Prostate gland (tissue), 2 donors: ENCODE measurements around the gene OR7G3. TPM values are rescaled to one million over a fixed set of nuclear protein-coding genes. Genes with fewer than 3 reads are reported as not detected.

Experiments
- DNase-seq: peaks from one replicate; pipeline ENCODE4 v3.0.0-alpha.2; 2019; ENCODE audit warnings: low spot score
- H3K27ac ChIP-seq, 2 donors: fragments of 200-600 bp; sonication (generic); 2 replicates each; pipeline ENCODE4 v1.5.1; 2017 to 2019
- H3K27me3 ChIP-seq: fragments of 200-600 bp; sonication (generic); replicated peaks from 2 replicates; pipeline ENCODE4 v1.5.1; 2019; ENCODE audit not compliant: insufficient read depth
- H3K36me3 ChIP-seq, 2 donors: fragments of 200-600 bp; sonication (generic); 1 replicate in 1 of 2; 2 replicates in 1 of 2; pipeline versions ENCODE4 v1.5.1 to v1.8.1; 2017 to 2019
- H3K4me1 ChIP-seq: fragments of 200-600 bp; sonication (generic); replicated peaks from 2 replicates; pipeline ENCODE4 v1.5.1; 2019
- H3K4me3 ChIP-seq, 2 donors: fragments of 200-600 bp; sonication (generic); 2 replicates each; pipeline ENCODE4 v1.5.1; 2017 to 2019
- H3K9me3 ChIP-seq: fragments of 200-600 bp; sonication (generic); 2 replicates; pipeline ENCODE4 v1.5.1; 2017
- CTCF ChIP-seq, 4 experiments: fragments of 200-600 bp in 2 of 4; fragments of 450-650 bp in 2 of 4; sonication (generic) in 2 of 4; IDR thresholded peaks; 1 replicate in 3 of 4; 2 replicates in 1 of 4; pipeline ENCODE4 v1.5.1; 2016 to 2019; ENCODE audit warnings: antibody characterized with exemption in 4 of 4, mild to moderate bottlenecking in 2 of 4, moderate library complexity in 2 of 4
- POLR2A ChIP-seq: fragments of 450-650 bp; IDR thresholded peaks from one replicate; pipeline ENCODE4 v1.6.1; 2016; ENCODE audit warnings: antibody characterized with exemption, mild to moderate bottlenecking
- POLR2AphosphoS5 ChIP-seq: sonication (generic); formaldehyde crosslinking; IDR thresholded peaks from one replicate; pipeline ENCODE4 v1.6.1; 2017; ENCODE audit warnings: antibody characterized with exemption
- WGBS: methylation state at CpG from one replicate; pipeline ENCODE4 v1.1.5; 2018; 5-methylcytosine and 5-hydroxymethylcytosine counted together
- intact Hi-C: fragments of 100-400 bp; cut with DNase I; formaldehyde crosslinking; loops from one replicate; pipeline ENCODE4 v1.14.2; 2022
- total RNA-seq, 2 donors: library from RNA; depleted of rRNA; stranded (reverse); fragments of >200 nt; gene quantifications; one replicate each; pipeline ENCODE4 v1.1.0, GENCODE V29; 2016

Gene OR7G3
- total RNA-seq, 2 donors from 2014 or later = not detected

GRCh38 chr19:9144920-9145319, 18.2 kb upstream of the OR7G3 start:
- Histone ChIP-seq H3K36me3 (no peaks in the 10 kb centered on the region), H3K27me3 (no peaks in the 10 kb centered on the region), H3K4me1 (no peaks in the 10 kb centered on the region), H3K9me3 (no peaks in the 10 kb centered on the region), H3K4me3 (no peak overlapping the region), H3K27ac (no peak overlapping the region)
- DNase-seq = no peak
- intact Hi-C loops = loop anchor here (10.0 kb wide), 1 partner anchor 650 kb away; no protein-coding TSS in a partner anchor
- WGBS = 100% methylated on average over 5 of the region's 5 CpGs
- TF ChIP-seq POLR2A = no peak
- TF ChIP-seq CTCF (IDR thresholded peaks at IDR 0.05) = no peak
- no peak for TF ChIP-seq POLR2AphosphoS5

DNA sequence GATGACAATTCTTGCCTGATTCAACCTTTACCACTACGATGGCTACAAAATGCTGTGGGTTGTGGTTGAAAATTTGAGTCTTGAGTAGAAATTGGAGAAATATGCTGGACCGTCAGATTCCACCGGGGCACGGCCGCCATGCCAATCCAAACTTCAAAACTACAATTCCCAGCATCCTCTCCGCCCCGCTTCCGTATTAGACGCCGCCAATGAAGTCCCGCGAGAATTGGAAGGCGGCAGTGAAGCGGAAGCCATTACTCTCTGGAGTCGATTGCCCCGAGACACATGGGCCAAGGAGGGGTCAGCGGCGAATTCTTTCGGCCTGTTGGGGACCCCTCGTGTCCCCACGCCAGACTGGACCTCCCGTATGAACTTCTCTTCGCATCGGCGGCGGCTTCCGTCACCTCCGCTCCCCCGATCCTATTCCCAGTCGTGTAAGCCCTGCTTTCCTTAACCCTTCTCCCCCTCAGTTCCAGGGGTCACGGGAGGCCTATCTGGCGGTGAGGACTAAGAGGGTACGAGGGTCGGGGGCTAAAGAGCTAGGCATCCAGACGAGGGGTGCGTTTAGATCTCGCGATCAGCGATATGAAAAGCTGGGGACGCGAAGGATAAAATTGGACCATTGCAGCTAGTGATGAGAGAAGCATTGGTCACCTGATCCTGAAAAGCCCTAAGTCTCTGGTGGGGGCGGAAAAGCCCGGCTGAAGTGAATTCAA, 13.6 kb upstream of the OR7G3 start, which contains the start of gene ZNF317:
Gene ZNF317, plus strand, starts transcription at position 239 of the 716 bp plus-strand sequence. CDS start 15,620 bp downstream, outside the sequence.
- Histone ChIP-seq H3K4me3 (peak within 1 kb of the TSS; percentile 57 to 66), H3K9me3 (no peaks in the 10 kb centered on the region), H3K4me1 (no peaks in the 10 kb centered on the region), H3K36me3 (no peaks in the 10 kb centered on the region), H3K27ac (peak within 1 kb of the TSS; percentile 71 to 84), H3K27me3 (no peaks in the 10 kb centered on the region)
- peak; percentile 92 for DNase-seq
- WGBS = 1% methylated on average over 43 of the region's 43 CpGs
- intact Hi-C loops = loop anchor here (10.0 kb wide), 1 partner anchor 654 kb away; no protein-coding TSS in a partner anchor
- TF ChIP-seq CTCF (IDR thresholded peaks at IDR 0.05) (no peak), POLR2AphosphoS5 (peak; percentile 93), POLR2A (peak; percentile 56)

GRCh38 chr19:9139609-9140158, 12.9 kb upstream of the OR7G3 start:
- Histone ChIP-seq H3K9me3 (no peaks in the 10 kb centered on the region), H3K4me3 (peak overlapping the region; percentile 57 to 66), H3K4me1 (no peaks in the 10 kb centered on the region), H3K27me3 (no peaks in the 10 kb centered on the region), H3K36me3 (no peaks in the 10 kb centered on the region), H3K27ac (peak overlapping the region; percentile 71 to 84)
- WGBS = 29% methylated on average over 8 of the region's 8 CpGs
- intact Hi-C loops = loop anchor here (10.0 kb wide), 1 partner anchor 655 kb away; no protein-coding TSS in a partner anchor
- no peak for DNase-seq
- TF ChIP-seq CTCF (IDR thresholded peaks at IDR 0.05) (no peak), POLR2A (no peak), POLR2AphosphoS5 (no peak)

DNA sequence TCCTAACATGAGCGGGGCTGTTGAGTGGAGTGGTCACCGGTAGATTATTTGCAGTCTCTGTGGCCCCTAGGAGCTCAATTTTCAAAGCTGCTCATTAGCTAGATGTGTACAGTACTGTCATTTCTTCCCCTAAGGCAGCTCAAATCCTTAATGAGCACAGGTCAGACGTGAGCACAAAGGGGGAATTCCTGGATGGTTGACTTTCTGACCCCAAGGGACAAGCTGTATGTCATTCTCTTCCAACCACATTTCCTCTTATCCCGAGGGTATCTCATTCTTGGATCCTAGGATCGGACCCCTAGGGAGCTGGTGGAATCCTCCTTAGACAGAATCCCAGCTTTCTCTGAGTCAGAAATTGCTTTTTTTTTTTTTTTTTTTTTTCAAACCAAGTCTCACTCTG, 5.7 kb upstream of the OR7G3 start:
- TF ChIP-seq POLR2A (no peak), POLR2AphosphoS5 (no peak)
- H3K36me3 ChIP-seq = no peaks in the 10 kb centered on the region
- no peak overlapping the region for H3K4me3 ChIP-seq
- H3K4me1 ChIP-seq = no peaks in the 10 kb centered on the region
- intact Hi-C loops = no loop called here
- H3K9me3 ChIP-seq = no peaks in the 10 kb centered on the region
- no peak overlapping the region for H3K27ac ChIP-seq
- DNase-seq = no peak
- H3K27me3 ChIP-seq = peaks cover 2% of the 10 kb centered on the region
- 64% methylated on average over 5 of the region's 5 CpGs for WGBS

- TF ChIP-seq CTCF (IDR thresholded peaks at IDR 0.05) (no peak), POLR2AphosphoS5 (no peak), POLR2A (no peak)
- H3K27ac ChIP-seq = no peak overlapping the region
- DNase-seq = no peak
- no peak overlapping the region for H3K4me3 ChIP-seq
- H3K9me3 ChIP-seq = no peaks in the 10 kb centered on the region
- intact Hi-C loops = no loop called here
- peaks cover 2% of the 10 kb centered on the region for H3K27me3 ChIP-seq
- H3K4me1 ChIP-seq = no peaks in the 10 kb centered on the region
- no peaks in the 10 kb centered on the region for H3K36me3 ChIP-seq
- 77% methylated on average over 1 of the region's 1 CpG for WGBS
Measured at GRCh38 chr19:9130965-9131364, 4.2 kb upstream of the OR7G3 start.
